Panc1 (cell line): ENCODE results near the gene KHDRBS2. TPM values are rescaled to one million over a fixed set of nuclear protein-coding genes. Genes with fewer than 3 reads are reported as not detected.

Source experiments
- ATAC-seq: fragments of 200-7000 bp; cut with Tn5 transposase; 2 replicates; pipeline ENCODE4 v1.9.1; 2020; ENCODE audit warnings: mild to moderate bottlenecking, moderate library complexity
- BruUV-seq: library from RNA; stranded (reverse); fragments of 400-500 nt; replicated peaks from 2 replicates; lab custom pipeline; 2021; lab: Mats Ljungman, UMichigan
- CTCF ChIA-PET: fragments of 300-600 bp; sonication (Branson Sonifier 250); formaldehyde crosslinking; loops from one replicate; lab custom pipeline; 2022; ENCODE audit warnings: antibody characterized with exemption; lab: Charles Lee
- POLR2A ChIA-PET: fragments of 300-600 bp; sonication (Branson Sonifier 250); formaldehyde crosslinking; loops from one replicate; lab custom pipeline; 2022; ENCODE audit warnings: antibody characterized with exemption; lab: Charles Lee
- DNase-seq: peaks from one replicate; pipeline ENCODE4 v3.0.0-alpha.2; 2010; ENCODE audit warnings: low read depth, low spot score
- H3K27ac ChIP-seq: 2 replicates; pipeline ENCODE4 v1.5.1; 2011; ENCODE audit warnings: mild to moderate bottlenecking, low read length, inconsistent platforms
- H3K27me3 ChIP-seq: fragments of 200-500 bp; sonication (Bioruptor generic); 2 replicates; pipeline ENCODE4 v1.6.0; 2014; ENCODE audit warnings: low read length, inconsistent platforms; ENCODE audit not compliant: control insufficient read depth, insufficient read depth
- H3K36me3 ChIP-seq: fragments of 200-500 bp; sonication (Bioruptor generic); 2 replicates; pipeline ENCODE4 v1.5.1; 2014; ENCODE audit warnings: inconsistent platforms, mild to moderate bottlenecking, low read length, moderate library complexity; ENCODE audit not compliant: control insufficient read depth, insufficient read depth
- H3K4me1 ChIP-seq: 2 replicates; pipeline ENCODE4 v1.5.1; 2011; ENCODE audit warnings: inconsistent platforms, mild to moderate bottlenecking, low read length, moderate library complexity; ENCODE audit not compliant: control insufficient read depth, insufficient read depth
- H3K4me3 ChIP-seq, 2 experiments: 2 replicates each; pipeline ENCODE4 v1.5.1; 2011 to 2012; ENCODE audit warnings: low read depth in 2 of 2, low read length in 2 of 2, mild to moderate bottlenecking in 2 of 2, inconsistent platforms in 1 of 2, moderate library complexity in 1 of 2
- H3K9me3 ChIP-seq: fragments of 200-500 bp; sonication (Bioruptor generic); 2 replicates; pipeline ENCODE4 v1.5.1; 2014; ENCODE audit warnings: low read depth, mild to moderate bottlenecking, inconsistent platforms, low read length, moderate library complexity; ENCODE audit not compliant: control insufficient read depth, insufficient read depth
- POLR2AphosphoS5 ChIP-seq: IDR thresholded peaks from 2 replicates; pipeline ENCODE4 v1.6.1; 2012; ENCODE audit warnings: mild to moderate bottlenecking, low read depth, low read length, moderate library complexity
- SIN3A ChIP-seq: IDR thresholded peaks from 2 replicates; pipeline ENCODE4 v1.6.1; 2012; ENCODE audit warnings: low read depth, mild to moderate bottlenecking, low read length, moderate library complexity, borderline replicate concordance; ENCODE audit not compliant: insufficient read depth
- TCF7L2 ChIP-seq: IDR thresholded peaks from 2 replicates; pipeline ENCODE4 v1.6.1; 2011; ENCODE audit warnings: mild to moderate bottlenecking, low read depth, low read length, inconsistent platforms
- in situ Hi-C: cut with HindIII; loops from 2 replicates; pipeline ENCODE4 v1.10.0; 2016; ENCODE audit warnings: low sequenced_read_pairs, low pct_unique_long_range_greater_than_20kb
- intact Hi-C: fragments of 100-400 bp; cut with micrococcal nuclease; formaldehyde crosslinking; loops from one replicate; pipeline ENCODE4 v1.10.0; 2022; ENCODE audit not compliant: unreplicated experiment
- total RNA-seq: library from RNA; stranded (reverse); gene quantifications from one replicate; pipeline ENCODE4 v1.2.1, GENCODE V29; 2021; ENCODE audit not compliant: unreplicated experiment
- TF ChIP-seq, protein P1 (sequence below), 2 experiments: IDR thresholded peaks; 2 replicates each; pipeline ENCODE4 v1.6.1; 2011 to 2012; ENCODE audit warnings: low read depth in 2 of 2, control low read depth in 1 of 2, low read length in 1 of 2, mild to moderate bottlenecking in 1 of 2, moderate library complexity in 1 of 2; ENCODE audit not compliant: insufficient read depth in 1 of 2
- TF ChIP-seq, protein P2 (sequence below): fragments of 450-650 bp; IDR thresholded peaks from 2 replicates; pipeline ENCODE4 v1.5.1; 2017; ENCODE audit warnings: mild to moderate bottlenecking

Gene KHDRBS2
- total RNA-seq, 1 experiment from 2014 or later: not detected

DNA sequence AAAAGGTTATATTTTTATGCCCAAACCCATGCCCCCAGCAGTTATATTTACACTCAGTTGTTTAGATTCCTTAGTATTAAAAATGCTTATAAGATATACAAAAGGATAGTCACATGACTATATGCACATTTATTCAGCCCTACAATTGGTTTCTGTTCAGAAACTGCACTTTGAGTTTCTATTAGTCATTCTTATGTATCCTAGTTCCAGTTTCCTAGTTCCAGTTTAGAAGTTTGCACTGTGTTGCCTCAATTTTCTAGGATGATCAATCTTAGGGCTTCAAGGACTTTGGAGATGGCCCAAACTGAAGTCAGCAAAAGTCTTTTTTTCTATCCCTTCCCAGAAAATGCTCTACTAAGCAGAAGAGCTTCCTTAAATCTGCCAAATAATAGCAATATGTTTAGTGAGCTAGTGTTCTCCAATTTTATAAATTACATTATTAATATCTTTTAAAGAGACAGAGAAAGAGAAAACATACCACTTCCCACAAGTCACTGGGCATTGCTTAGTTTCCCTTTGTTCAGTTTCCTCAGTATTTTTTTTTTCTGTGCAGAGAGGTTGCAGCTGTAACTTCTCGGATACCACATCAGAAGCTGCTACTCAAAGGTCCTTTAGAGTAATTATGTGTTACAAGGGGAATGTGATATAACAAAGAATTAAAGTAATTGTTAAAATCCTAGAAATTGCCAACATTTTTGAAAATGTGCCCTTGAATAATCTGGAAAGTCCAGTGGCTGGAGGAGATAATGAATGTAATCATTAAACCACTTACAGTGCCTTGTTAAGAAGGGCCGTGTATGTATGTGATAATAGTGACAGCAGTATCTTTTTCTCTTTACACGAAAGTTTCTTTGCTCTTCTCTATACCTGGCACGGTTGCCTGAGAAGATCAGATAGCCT lies 138.8 kb downstream of the KHDRBS2 start:
- POLR2A ChIA-PET: no interaction called here
- CTCF ChIA-PET: no interaction called here

DNA sequence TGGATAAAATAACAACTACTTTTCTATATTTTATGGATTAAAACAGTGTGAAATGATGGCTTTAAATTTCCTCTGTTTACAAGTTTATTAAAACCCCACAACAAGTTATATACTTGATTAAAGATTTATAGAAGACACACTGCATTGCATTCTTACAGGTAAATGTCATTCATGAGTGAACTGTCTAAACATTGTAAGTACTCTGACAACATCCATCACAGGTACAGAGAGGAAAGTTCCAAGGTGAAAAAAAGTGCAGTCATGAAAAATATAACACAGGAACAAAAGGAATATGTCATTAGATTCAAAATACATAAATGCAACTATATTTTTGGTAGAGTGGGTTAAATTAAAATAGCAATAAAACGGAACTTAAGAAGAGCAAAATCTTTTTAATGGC lies 156.9 kb downstream of the KHDRBS2 start:
- Histone ChIP-seq H3K9me3 (no peaks in the 10 kb centered on the region; the same call in 1 of the 2 replicates), H3K36me3 (no peaks in the 10 kb centered on the region; the same call in 1 of the 2 replicates), H3K4me1 (no peaks in the 10 kb centered on the region), H3K4me3 (no peak overlapping the region), H3K27ac (no peak overlapping the region), H3K27me3 (no peaks in the 10 kb centered on the region)
- no peak for TF ChIP-seq SIN3A
- no peak for TF ChIP-seq POLR2AphosphoS5
- TF ChIP-seq TCF7L2: no peak
- TF ChIP-seq, protein P1, sequence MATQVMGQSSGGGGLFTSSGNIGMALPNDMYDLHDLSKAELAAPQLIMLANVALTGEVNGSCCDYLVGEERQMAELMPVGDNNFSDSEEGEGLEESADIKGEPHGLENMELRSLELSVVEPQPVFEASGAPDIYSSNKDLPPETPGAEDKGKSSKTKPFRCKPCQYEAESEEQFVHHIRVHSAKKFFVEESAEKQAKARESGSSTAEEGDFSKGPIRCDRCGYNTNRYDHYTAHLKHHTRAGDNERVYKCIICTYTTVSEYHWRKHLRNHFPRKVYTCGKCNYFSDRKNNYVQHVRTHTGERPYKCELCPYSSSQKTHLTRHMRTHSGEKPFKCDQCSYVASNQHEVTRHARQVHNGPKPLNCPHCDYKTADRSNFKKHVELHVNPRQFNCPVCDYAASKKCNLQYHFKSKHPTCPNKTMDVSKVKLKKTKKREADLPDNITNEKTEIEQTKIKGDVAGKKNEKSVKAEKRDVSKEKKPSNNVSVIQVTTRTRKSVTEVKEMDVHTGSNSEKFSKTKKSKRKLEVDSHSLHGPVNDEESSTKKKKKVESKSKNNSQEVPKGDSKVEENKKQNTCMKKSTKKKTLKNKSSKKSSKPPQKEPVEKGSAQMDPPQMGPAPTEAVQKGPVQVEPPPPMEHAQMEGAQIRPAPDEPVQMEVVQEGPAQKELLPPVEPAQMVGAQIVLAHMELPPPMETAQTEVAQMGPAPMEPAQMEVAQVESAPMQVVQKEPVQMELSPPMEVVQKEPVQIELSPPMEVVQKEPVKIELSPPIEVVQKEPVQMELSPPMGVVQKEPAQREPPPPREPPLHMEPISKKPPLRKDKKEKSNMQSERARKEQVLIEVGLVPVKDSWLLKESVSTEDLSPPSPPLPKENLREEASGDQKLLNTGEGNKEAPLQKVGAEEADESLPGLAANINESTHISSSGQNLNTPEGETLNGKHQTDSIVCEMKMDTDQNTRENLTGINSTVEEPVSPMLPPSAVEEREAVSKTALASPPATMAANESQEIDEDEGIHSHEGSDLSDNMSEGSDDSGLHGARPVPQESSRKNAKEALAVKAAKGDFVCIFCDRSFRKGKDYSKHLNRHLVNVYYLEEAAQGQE (IDR thresholded peaks at IDR 0.05; ENCODE audit: insufficient read depth in 1 of 2, low read depth in 2 of 2, low read length in 1 of 2): no peak
- TF ChIP-seq, protein P2, sequence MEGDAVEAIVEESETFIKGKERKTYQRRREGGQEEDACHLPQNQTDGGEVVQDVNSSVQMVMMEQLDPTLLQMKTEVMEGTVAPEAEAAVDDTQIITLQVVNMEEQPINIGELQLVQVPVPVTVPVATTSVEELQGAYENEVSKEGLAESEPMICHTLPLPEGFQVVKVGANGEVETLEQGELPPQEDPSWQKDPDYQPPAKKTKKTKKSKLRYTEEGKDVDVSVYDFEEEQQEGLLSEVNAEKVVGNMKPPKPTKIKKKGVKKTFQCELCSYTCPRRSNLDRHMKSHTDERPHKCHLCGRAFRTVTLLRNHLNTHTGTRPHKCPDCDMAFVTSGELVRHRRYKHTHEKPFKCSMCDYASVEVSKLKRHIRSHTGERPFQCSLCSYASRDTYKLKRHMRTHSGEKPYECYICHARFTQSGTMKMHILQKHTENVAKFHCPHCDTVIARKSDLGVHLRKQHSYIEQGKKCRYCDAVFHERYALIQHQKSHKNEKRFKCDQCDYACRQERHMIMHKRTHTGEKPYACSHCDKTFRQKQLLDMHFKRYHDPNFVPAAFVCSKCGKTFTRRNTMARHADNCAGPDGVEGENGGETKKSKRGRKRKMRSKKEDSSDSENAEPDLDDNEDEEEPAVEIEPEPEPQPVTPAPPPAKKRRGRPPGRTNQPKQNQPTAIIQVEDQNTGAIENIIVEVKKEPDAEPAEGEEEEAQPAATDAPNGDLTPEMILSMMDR: no peak
- no TSS peak for BruUV-seq
- intact Hi-C loops (no loop called here), in situ Hi-C loops (no loop called here)
- DNase-seq: no peak
- ATAC-seq: no peak
- CTCF ChIA-PET: no interaction called here
- POLR2A ChIA-PET: no interaction called here

More for the DNA sequence above, 138.8 kb downstream of the KHDRBS2 start:
- Histone ChIP-seq H3K4me3 (no peak overlapping the region), H3K9me3 (no peaks in the 10 kb centered on the region), H3K27ac (no peak overlapping the region), H3K36me3 (no peaks in the 10 kb centered on the region), H3K27me3 (no peaks in the 10 kb centered on the region), H3K4me1 (no peaks in the 10 kb centered on the region)
- no peak for ATAC-seq
- no TSS peak for BruUV-seq
- no peak for DNase-seq
- in situ Hi-C loops (no loop called here), intact Hi-C loops (loop anchor here (10.0 kb wide), 1 partner anchor 262 kb away; no protein-coding TSS in a partner anchor)
- TF ChIP-seq TCF7L2: no peak
- no peak for TF ChIP-seq POLR2AphosphoS5
- TF ChIP-seq, protein P1 (IDR thresholded peaks at IDR 0.05; ENCODE audit: insufficient read depth in 1 of 2, low read depth in 2 of 2, low read length in 1 of 2): no peak
